Activated naive CD8-positive, alpha-beta T cell treated with anti-CD3 and anti-CD28 coated beads, Interleukin-2, amount 50 U/mL, for 16 hours (primary cell): Measurements from ENCODE around the gene FOXD4L4.
"Not testable (repeated sequence)": the region's sequence is repeated elsewhere in the genome, so short reads cannot be mapped to it uniquely, and the experiment has no call there.

Source experiments
- DNase-seq: peaks from one replicate; pipeline ENCODE4 v3.0.0-alpha.2; 2020; ENCODE audit warnings: low read depth, low spot score

The FOXD4L4 gene

DNA sequence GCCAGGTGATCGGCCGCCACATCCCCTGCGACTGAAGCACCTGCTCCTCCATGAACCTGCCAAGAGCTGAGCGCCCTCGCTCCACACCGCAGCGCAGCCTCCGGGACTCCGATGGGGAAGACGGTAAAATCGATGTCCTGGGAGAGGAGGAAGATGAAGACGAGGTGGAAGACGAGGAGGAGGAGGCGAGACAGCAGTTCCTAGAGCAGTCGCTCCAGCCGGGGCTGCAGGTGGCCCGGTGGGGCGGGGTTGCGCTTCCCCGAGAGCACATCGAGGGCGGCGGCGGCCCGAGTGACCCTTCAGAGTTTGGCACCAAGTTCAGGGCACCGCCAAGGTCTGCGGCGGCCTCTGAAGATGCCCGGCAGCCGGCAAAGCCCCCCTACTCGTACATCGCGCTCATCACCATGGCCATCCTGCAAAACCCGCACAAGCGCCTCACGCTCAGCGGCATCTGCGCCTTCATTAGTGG lies at the start of gene FOXD4L4:
Gene FOXD4L4 (plus strand): TSS at position 51 of the 469 bp plus-strand sequence. CDS start 0 bp downstream, at position 51.
- not testable (repeated sequence) for DNase-seq

DNA sequence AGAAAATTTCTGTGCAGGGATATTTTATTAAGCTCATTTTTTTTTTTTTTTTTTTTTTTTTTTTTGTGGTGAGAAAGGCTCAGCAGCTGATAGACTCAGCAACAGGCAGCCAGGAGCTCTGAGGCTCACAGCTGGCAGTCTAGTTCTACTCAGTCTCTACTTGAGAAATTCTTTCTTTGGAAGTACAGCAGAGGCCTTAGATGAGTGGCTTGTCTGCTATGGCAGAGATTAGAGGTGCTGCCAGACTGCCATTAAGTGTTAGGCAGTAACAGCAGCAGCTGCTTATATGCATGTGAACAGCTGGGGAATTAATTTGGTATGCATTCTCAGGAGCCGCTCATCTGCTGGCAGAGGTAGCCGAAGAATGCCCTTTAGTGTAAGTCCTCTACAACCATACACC lies 33.4 kb upstream of the FOXD4L4 start:
- not testable (repeated sequence) for DNase-seq

DNA sequence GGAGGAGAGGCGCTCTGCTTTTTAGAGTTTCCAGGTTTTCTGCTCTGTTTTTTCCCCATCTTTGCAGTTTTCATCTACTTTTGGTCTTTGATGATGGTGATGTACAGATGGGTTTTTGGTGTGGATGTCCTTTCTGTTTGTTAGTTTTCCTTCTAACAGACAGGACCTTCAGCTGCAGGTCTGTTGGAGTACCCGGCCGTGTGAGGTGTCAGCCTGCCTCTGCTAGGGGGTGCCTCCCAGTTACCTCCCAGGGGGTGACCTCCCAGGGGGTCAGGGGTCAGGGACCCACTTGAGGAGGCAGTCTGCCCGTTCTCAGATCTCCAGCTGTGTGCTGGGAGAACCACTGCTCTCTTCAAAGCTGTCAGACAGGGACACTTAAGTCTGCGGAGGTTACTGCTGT lies 22.5 kb upstream of the FOXD4L4 start:
- not testable (repeated sequence) for DNase-seq

DNA sequence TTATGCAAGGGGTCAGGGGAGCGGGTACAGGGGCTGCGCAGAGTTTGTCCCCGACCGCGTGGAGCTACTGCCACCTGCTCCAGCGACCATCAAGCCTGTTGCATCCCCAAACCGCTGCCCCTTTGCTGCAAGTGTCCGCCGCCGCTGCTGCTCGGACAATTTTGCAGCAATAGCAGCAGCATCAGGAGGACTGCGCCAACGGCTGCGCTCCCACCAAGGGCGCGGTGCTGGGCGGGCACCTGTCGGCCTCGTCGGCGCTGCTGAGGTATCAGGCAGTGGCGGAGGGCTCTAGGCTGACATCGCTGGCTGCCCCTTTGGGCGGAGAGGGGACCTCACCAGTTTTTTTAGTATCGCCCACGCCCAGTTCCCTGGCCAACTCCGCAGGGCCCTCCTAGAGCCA lies 1.2 kb downstream of the FOXD4L4 start:
- DNase-seq, result not testable (repeated sequence)
